Measurements from ENCODE around the gene TLNRD1.

The TLNRD1 gene

DNA sequence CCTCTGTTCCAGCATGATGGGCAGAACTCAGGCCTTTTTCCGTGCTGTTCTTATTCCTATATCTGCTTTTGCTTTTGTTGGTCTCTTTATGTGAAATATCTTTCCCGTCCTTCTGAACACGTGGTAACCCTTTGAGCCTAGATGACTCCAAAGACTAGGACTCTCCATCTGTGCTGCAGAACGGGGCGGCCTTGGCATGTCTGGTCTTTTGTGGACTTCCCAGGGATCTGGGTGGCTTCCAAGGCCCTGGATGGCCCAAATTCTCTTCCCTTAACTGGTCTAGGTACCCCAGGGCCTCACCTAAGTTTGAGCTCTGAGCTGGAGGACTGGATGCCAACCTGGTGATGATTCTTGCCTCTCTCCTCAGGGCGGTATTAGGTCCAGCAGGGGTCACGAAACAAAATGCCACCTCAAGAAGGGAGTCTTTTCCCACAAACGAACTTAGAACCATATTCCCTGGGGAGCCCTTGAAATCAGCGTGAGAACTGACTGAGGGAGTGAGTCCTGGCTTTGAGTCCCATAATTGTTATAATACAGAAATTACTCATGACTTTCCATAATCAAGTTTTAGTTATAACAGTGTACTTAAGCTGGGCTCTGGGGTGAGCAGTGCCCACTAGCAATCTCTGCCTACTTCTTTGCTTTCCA lies 13.8 kb downstream of the TLNRD1 start:
- Histone ChIP-seq H3K9me2 (replicated peaks; ENCODE audit: insufficient read depth, low read length) (no peaks in the 10 kb centered on the region), H3K9me3 (replicated peaks; ENCODE audit: insufficient read depth, low read length) (no peaks in the 10 kb centered on the region), H3K27ac (ENCODE audit: low read length) (no peak overlapping the region), H3K4me3 (ENCODE audit: low read length) (no peak overlapping the region), H3F3A (ENCODE audit: insufficient read depth, low read length) (no peaks in the 10 kb centered on the region), H3K9ac (ENCODE audit: low read length) (no peak overlapping the region), H3K79me2 (ENCODE audit: low read length) (peaks cover 3% of the 10 kb centered on the region; the same call in 1 of the 2 replicates), H3K4me1 (ENCODE audit: low read length) (0 out of 2 replicates have a peak, but pooled peaks cover 2% of the 10 kb centered on the region), H4K20me1 (ENCODE audit: insufficient read depth, low read length) (no peaks in the 10 kb centered on the region), H3K4me2 (ENCODE audit: low read depth, low read length) (no peak overlapping the region), H2AFZ (ENCODE audit: low read length) (no peak overlapping the region), H3K27me3 (replicated peaks; ENCODE audit: insufficient read depth, low read length) (no peaks in the 10 kb centered on the region), H3K36me3 (replicated peaks; ENCODE audit: insufficient read depth, low read length) (no peaks in the 10 kb centered on the region)
- DNase-seq = no peak
- TF ChIP-seq EZH2phosphoT487 (IDR thresholded peaks at IDR 0.05; ENCODE audit: low read length) (no peak), EZH2 (optimal IDR thresholded peaks at IDR 0.05; ENCODE audit: low read depth, low read length) (no peak), CTCF (IDR thresholded peaks at IDR 0.05; ENCODE audit: low read length) (no peak)

GRCh38 chr15:81015621-81016488 lies 15.1 kb downstream of the TLNRD1 start:
- H3K9ac ChIP-seq (ENCODE audit: low read length) = no peak overlapping the region
- H3K79me2 ChIP-seq (ENCODE audit: low read length) = no peaks in the 10 kb centered on the region
- no peak for DNase-seq
- H3K4me2 ChIP-seq (ENCODE audit: low read depth, low read length) = no peak overlapping the region
- H4K20me1 ChIP-seq (ENCODE audit: insufficient read depth, low read length) = no peaks in the 10 kb centered on the region
- no peaks in the 10 kb centered on the region for H3K4me1 ChIP-seq (ENCODE audit: low read length)
- H2AFZ ChIP-seq (ENCODE audit: low read length) = no peak overlapping the region
- no peak for TF ChIP-seq EZH2 (optimal IDR thresholded peaks at IDR 0.05; ENCODE audit: low read depth, low read length)
- TF ChIP-seq EZH2phosphoT487 (IDR thresholded peaks at IDR 0.05; ENCODE audit: low read length) = no peak
- no peak for TF ChIP-seq CTCF (IDR thresholded peaks at IDR 0.05; ENCODE audit: low read length)
- no peaks in the 10 kb centered on the region for H3K9me3 ChIP-seq (replicated peaks; ENCODE audit: insufficient read depth, low read length)
- no peaks in the 10 kb centered on the region for H3K9me2 ChIP-seq (replicated peaks; ENCODE audit: insufficient read depth, low read length)
- no peak overlapping the region for H3K27ac ChIP-seq (ENCODE audit: low read length)
- H3F3A ChIP-seq (ENCODE audit: insufficient read depth, low read length) = no peaks in the 10 kb centered on the region
- H3K36me3 ChIP-seq (replicated peaks; ENCODE audit: insufficient read depth, low read length) = no peaks in the 10 kb centered on the region
- no peaks in the 10 kb centered on the region for H3K27me3 ChIP-seq (replicated peaks; ENCODE audit: insufficient read depth, low read length)
- no peak overlapping the region for H3K4me3 ChIP-seq (ENCODE audit: low read length)

GRCh38 chr15:81016489-81017068 lies 15.9 kb downstream of the TLNRD1 start:
- no peak overlapping the region for H2AFZ ChIP-seq (ENCODE audit: low read length)
- H3K27ac ChIP-seq (ENCODE audit: low read length) = no peak overlapping the region
- no peak for TF ChIP-seq EZH2 (optimal IDR thresholded peaks at IDR 0.05; ENCODE audit: low read depth, low read length)
- no peak for TF ChIP-seq EZH2phosphoT487 (IDR thresholded peaks at IDR 0.05; ENCODE audit: low read length)
- no peak for TF ChIP-seq CTCF (IDR thresholded peaks at IDR 0.05; ENCODE audit: low read length)
- H3K9me2 ChIP-seq (replicated peaks; ENCODE audit: insufficient read depth, low read length) = no peaks in the 10 kb centered on the region
- no peak overlapping the region for H3K4me3 ChIP-seq (ENCODE audit: low read length)
- H3K27me3 ChIP-seq (replicated peaks; ENCODE audit: insufficient read depth, low read length) = no peaks in the 10 kb centered on the region
- H3F3A ChIP-seq (ENCODE audit: insufficient read depth, low read length) = no peaks in the 10 kb centered on the region
- H4K20me1 ChIP-seq (ENCODE audit: insufficient read depth, low read length) = no peaks in the 10 kb centered on the region
- H3K4me2 ChIP-seq (ENCODE audit: low read depth, low read length) = no peak overlapping the region
- H3K9me3 ChIP-seq (replicated peaks; ENCODE audit: insufficient read depth, low read length) = no peaks in the 10 kb centered on the region
- no peaks in the 10 kb centered on the region for H3K4me1 ChIP-seq (ENCODE audit: low read length)
- H3K9ac ChIP-seq (ENCODE audit: low read length) = no peak overlapping the region
- DNase-seq = no peak
- no peaks in the 10 kb centered on the region for H3K79me2 ChIP-seq (ENCODE audit: low read length)
- no peaks in the 10 kb centered on the region for H3K36me3 ChIP-seq (replicated peaks; ENCODE audit: insufficient read depth, low read length)
